Ishikawa (cell line): Measurements from ENCODE around the gene RNF138.

Source experiments
- CEBPB ChIP-seq: IDR thresholded peaks from 2 replicates; pipeline ENCODE4 v1.6.1; 2012
- CREB1 ChIP-seq: IDR thresholded peaks from 2 replicates; pipeline ENCODE4 v1.6.1; 2012; ENCODE audit warnings: low read depth
- EGR1 ChIP-seq: IDR thresholded peaks from 2 replicates; pipeline ENCODE4 v1.6.1; 2012
- EP300 ChIP-seq: IDR thresholded peaks from 2 replicates; pipeline ENCODE4 v1.6.1; 2012; ENCODE audit warnings: borderline replicate concordance
- FOXM1 ChIP-seq: IDR thresholded peaks from 2 replicates; pipeline ENCODE4 v1.6.1; 2012; ENCODE audit warnings: low read depth, borderline replicate concordance
- NFIC ChIP-seq: IDR thresholded peaks from 2 replicates; pipeline ENCODE4 v1.6.1; 2012
- RAD21 ChIP-seq: IDR thresholded peaks from 2 replicates; pipeline ENCODE4 v1.6.1; 2012; ENCODE audit warnings: low read depth
- TAF1 ChIP-seq: IDR thresholded peaks from 2 replicates; pipeline ENCODE4 v1.6.1; 2012; ENCODE audit warnings: low read depth, mild to moderate bottlenecking
- TCF12 ChIP-seq: IDR thresholded peaks from 2 replicates; pipeline ENCODE4 v1.6.1; 2012; ENCODE audit warnings: low read depth
- TEAD4 ChIP-seq: IDR thresholded peaks from 2 replicates; pipeline ENCODE4 v1.6.1; 2012
- YY1 ChIP-seq: IDR thresholded peaks from 2 replicates; pipeline ENCODE4 v1.6.1; 2012; ENCODE audit warnings: low read depth
- ZBTB7A ChIP-seq: IDR thresholded peaks from 2 replicates; pipeline ENCODE4 v1.6.1; 2012; ENCODE audit warnings: low read depth
- TF ChIP-seq, protein P1 (sequence below): IDR thresholded peaks from 2 replicates; pipeline ENCODE4 v1.6.1; 2012
- TF ChIP-seq, protein P2 (sequence below): IDR thresholded peaks from 2 replicates; pipeline ENCODE4 v1.6.1; 2012; ENCODE audit warnings: low read depth, mild to moderate bottlenecking
- TF ChIP-seq, protein P3 (sequence below): IDR thresholded peaks from 2 replicates; pipeline ENCODE4 v1.6.1; 2012

RNF138 gene

DNA sequence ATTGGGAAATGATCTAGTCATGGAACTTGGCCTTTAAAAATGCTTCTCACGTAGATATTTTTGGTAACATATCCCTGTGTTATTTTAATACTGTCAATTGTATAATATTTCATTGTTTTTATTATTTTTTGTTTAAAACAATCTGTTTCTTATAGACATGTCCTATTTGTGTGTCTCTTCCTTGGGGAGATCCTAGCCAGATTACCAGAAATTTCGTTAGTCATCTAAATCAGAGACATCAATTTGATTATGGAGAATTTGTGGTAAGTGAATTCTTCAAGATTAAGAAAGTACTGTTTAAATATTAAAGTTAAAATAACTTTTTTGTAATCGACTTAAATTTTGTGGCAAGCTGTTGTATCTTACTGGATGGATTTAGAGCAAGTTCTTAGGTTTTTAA lies 34.9 kb downstream of the RNF138 start:
- TF ChIP-seq, protein P1, sequence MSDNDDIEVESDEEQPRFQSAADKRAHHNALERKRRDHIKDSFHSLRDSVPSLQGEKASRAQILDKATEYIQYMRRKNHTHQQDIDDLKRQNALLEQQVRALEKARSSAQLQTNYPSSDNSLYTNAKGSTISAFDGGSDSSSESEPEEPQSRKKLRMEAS: no peak
- TF ChIP-seq TCF12 (no peak), TAF1 (no peak)

DNA sequence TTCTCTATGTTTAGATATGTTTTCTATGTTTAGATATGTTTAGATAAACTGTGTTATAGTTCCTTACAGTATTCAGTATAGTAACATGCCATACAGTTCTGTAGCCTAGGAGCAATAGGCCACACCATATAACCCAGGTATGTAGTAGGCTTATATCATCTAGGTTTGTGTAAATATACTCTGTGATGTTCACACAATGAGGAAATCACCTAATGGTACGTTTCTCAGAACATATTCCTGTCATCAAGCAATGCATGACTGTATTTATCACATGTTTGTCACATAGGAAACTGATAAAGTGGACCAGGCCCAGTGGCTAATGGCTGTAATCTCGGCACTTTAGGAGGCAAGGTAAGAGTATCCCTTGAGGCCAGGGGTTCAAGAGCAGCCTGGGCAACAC lies 44.0 kb downstream of the RNF138 start:
- TF ChIP-seq TCF12: no peak
- TF ChIP-seq EGR1: no peak
- no peak for TF ChIP-seq YY1
- no peak for TF ChIP-seq CEBPB
- TF ChIP-seq CREB1: no peak
- TF ChIP-seq, protein P2, sequence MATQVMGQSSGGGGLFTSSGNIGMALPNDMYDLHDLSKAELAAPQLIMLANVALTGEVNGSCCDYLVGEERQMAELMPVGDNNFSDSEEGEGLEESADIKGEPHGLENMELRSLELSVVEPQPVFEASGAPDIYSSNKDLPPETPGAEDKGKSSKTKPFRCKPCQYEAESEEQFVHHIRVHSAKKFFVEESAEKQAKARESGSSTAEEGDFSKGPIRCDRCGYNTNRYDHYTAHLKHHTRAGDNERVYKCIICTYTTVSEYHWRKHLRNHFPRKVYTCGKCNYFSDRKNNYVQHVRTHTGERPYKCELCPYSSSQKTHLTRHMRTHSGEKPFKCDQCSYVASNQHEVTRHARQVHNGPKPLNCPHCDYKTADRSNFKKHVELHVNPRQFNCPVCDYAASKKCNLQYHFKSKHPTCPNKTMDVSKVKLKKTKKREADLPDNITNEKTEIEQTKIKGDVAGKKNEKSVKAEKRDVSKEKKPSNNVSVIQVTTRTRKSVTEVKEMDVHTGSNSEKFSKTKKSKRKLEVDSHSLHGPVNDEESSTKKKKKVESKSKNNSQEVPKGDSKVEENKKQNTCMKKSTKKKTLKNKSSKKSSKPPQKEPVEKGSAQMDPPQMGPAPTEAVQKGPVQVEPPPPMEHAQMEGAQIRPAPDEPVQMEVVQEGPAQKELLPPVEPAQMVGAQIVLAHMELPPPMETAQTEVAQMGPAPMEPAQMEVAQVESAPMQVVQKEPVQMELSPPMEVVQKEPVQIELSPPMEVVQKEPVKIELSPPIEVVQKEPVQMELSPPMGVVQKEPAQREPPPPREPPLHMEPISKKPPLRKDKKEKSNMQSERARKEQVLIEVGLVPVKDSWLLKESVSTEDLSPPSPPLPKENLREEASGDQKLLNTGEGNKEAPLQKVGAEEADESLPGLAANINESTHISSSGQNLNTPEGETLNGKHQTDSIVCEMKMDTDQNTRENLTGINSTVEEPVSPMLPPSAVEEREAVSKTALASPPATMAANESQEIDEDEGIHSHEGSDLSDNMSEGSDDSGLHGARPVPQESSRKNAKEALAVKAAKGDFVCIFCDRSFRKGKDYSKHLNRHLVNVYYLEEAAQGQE: no peak
- TF ChIP-seq RAD21: no peak
- TF ChIP-seq, protein P3, sequence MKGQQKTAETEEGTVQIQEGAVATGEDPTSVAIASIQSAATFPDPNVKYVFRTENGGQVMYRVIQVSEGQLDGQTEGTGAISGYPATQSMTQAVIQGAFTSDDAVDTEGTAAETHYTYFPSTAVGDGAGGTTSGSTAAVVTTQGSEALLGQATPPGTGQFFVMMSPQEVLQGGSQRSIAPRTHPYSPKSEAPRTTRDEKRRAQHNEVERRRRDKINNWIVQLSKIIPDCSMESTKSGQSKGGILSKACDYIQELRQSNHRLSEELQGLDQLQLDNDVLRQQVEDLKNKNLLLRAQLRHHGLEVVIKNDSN: no peak
- TF ChIP-seq TEAD4: no peak
- TF ChIP-seq FOXM1: no peak
- TF ChIP-seq NFIC: no peak
- no peak for TF ChIP-seq ZBTB7A
- TF ChIP-seq, protein P1: no peak
- no peak for TF ChIP-seq TAF1

DNA sequence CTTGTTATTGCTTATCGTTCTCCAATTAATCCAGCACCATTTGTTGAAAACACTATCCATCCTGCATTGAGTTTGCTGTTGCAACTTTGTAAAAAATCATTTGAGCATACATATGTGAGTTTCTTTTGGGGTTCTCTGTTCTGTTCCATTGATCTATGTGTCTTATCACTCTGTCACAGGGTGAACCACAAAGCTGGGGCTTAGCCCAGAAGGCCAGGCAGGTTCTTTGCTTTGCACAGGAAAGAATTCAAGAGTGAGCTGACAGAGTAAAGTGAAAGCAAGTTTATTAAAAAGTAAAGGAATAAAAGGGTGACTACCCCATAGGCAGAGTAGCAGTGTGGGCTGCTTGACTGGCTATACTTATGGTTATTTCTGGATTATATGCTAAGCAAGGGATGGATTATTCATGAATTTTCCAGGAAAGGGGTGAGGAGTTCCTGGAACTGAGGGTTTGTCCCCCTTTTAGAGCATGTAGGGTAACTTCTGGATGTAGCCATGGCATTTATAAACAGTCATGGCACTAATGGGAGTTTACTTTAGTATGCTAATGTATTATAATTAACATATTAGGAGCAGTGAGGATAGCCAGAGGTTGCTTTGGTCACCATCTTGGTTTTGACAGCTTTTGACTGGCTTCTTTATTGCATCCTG lies 46.8 kb downstream of the RNF138 start:
- TF ChIP-seq TEAD4 (no peak), NFIC (no peak), EGR1 (no peak), RAD21 (no peak), EP300 (no peak), FOXM1 (no peak), TCF12 (no peak), YY1 (no peak), ZBTB7A (no peak), TAF1 (no peak)
- TF ChIP-seq, protein P2: no peak
- TF ChIP-seq, protein P1: no peak
- TF ChIP-seq, protein P3: no peak

DNA sequence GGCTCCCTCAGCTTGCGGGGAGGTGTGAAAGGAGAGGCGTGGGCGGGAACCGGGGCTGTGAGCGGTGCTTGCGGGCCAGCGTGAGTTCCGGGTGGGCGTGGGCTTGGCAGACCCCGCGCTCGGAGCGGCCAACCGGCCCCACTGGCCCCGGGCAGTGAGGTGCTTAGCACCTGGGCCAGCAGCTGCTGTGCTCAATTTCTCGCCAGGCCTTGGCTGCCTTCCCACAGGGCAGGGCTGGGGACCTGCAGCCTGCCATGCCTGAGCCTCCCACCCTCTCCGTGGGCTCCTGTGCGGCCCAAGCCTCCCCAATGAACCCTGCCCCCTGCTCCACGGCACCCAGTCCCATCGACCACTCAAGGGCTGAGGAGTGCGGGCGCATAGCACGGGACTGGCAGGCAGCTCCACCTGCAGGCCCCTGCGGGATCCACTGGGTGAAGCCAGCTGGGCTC lies 48.2 kb downstream of the RNF138 start:
- TF ChIP-seq, protein P3: no peak
- TF ChIP-seq YY1 (no peak), CREB1 (no peak), TCF12 (no peak), FOXM1 (no peak), TEAD4 (no peak), EGR1 (no peak), EP300 (no peak), NFIC (no peak), CEBPB (no peak), TAF1 (no peak), ZBTB7A (no peak), RAD21 (no peak)
- TF ChIP-seq, protein P1: no peak
- TF ChIP-seq, protein P2: no peak
